GM19239 (cell line): ENCODE results near the gene PHRF1.
A peak's percentile ranks its signal among the peaks of the same experiment; 100 is the strongest.
"Not testable (repeated sequence)": the region's sequence is repeated elsewhere in the genome, so short reads cannot be mapped to it uniquely, and the experiment has no call there.

Source experiments
- DNase-seq: peaks from one replicate; pipeline ENCODE4 v3.0.0; 2011; ENCODE audit warnings: low spot score; ENCODE audit not compliant: insufficient read length
- FAIRE-seq: peaks from 2 replicates; lab custom pipeline; 2011; peaks lifted over from hg19 to GRCh38; lab: Jason Lieb, UNC

The PHRF1 gene

DNA sequence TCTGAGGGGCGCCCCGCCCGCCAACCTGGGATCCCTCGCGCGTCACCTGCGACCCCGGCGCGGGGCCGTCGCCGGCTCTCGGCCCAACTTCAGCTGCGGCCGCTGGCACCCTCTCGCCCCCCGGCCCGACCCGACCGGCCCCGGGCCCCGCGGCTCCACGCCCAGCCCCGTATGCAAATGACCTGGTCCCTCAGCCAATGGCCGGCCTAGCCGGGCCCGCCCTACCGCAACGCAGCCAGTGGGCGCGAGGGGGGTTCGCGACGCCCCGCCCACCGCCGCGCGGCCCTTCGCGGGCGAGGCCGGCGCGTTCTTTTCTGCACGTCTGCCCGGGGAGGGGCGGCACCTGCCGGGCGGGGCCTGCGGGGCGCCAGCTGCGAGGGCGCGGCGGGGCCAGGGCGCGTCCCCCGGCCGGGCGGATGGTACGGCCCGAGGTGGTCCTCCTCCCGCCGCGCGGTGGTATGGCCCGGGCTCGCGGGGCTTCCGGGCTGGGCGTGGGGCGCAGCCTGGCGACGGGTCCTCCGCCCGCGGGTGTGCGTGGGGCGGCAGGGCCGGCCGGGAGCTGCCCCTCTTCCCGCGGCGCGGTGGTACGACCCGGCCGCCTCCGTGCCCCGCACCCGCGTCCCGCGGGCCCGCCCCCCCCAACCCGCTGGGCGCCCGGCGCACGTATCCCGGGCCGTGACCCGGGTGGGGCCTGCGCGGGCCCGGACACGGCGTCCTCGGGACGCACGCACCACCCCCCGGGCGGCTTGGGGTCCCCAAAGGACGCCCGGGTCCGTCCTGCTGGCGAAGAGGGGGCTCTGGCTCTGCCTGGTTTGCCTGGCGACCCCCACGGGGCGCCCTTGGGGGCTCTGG lies 7.7 kb upstream of the PHRF1 start:
- FAIRE-seq (peak; percentile 70), DNase-seq (peak; percentile 100)

DNA sequence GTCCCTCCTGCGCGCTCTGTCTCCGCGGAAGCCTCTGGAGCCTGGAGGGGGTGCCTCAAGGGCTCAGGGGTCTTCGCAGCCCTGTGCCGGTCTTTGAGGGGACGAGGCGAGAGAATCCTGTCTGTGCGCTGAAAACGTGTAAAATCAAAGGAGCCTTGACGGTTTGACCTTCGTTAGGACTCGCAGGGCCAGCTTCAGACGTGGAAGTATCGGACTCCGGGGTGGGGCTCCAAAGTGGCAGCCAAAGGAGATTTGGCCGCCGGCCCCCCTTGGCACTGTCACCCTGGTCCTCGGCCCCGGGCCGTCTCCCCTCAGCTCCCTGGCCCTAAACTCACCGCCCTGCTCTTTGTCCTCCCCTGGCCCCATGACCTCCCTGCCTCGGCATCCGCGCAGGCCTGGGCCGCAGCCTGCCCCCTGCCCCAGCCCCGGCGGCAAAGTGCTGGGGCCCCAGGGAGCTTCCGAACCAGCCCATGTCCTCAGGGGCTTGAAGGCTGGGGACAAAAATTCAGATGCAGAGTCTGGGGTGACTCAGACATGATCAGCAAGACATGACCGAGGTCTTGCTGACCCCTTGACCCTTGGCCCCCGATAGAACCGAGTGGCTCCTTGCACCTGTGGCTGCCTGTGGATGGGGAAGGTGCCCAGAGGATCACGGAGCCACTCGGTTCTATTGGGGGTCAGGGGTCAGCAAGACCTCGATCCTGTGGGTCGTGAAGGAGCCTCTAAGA lies 6.9 kb upstream of the PHRF1 start:
- peak; percentile 63 for FAIRE-seq
- no peak for DNase-seq

DNA sequence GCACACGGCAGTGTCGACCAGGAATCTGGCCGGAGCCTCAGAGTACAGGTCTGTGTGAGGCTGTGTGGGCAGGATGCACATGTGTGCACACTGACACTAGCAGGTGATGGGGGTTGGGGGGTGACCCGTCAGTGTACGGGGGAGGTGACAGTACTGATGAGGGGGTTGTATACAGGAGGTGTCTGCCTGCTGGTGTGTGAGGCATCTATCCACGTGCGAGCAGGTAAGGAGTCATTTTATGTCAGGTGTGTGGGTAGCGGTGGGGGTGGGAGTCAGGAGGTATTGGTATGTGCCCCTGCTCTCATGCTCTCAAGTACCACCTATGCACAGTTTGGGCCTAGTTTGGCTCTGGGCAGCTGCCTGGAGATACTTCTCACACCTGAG lies 4.5 kb upstream of the PHRF1 start:
- DNase-seq (no peak), FAIRE-seq (no peak)

DNA sequence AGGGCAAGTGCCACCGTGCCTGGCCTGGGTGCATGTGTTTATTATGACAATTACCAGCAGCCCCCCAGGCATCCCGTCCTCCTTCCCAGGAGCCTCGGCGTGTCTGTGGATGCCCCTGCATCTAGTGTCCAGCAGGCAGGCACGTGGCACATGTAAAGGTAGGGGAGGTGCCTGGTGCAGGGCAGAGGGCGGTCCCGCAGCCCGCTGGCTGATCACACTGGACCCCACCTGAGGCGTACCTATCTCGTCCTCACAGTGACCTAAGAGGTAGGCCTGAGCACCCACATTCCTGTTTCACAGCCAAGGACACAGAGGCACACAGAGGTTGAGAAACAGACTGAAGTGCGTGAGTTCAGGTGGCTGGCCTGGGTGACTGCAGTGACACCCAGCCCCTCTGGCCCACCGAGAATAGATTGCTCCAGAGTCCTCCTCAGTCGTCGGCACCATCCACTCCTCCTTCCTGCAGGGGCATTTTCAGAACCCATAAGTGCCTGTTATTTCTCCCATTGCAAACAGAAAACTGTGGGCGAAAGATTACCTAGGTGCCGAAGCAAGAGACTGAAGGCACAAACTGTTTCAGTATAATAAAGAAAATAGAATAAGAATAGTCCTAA lies 3.0 kb upstream of the PHRF1 start:
- FAIRE-seq, result no peak
- no peak for DNase-seq

DNA sequence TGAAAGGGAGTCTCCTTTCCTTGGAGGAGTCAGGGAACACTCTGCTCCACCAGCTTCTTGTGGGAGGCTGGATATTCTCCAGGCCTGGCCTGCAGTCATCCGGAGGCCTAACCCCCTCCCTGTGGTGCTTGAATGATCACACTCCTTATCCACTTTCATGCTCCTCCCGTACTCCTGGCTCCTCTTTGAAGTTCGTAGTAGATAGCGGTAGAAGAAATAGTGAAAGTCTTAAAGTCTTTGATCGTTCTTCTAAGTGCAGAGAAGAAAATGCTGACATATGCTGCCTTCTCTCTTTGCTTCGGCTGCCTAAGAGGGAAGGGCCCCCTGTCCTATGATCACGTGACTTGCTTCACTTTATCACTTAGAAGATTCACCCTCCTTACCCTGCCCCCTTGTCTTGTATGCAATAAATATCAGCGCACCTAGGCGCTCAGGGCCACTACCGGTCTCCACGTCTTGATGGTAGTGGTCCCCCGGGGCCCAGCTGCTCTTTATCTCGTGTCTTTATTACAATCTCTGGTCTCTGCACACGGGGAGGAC lies 2.2 kb upstream of the PHRF1 start:
- FAIRE-seq, DNase-seq: not testable (repeated sequence)

DNA sequence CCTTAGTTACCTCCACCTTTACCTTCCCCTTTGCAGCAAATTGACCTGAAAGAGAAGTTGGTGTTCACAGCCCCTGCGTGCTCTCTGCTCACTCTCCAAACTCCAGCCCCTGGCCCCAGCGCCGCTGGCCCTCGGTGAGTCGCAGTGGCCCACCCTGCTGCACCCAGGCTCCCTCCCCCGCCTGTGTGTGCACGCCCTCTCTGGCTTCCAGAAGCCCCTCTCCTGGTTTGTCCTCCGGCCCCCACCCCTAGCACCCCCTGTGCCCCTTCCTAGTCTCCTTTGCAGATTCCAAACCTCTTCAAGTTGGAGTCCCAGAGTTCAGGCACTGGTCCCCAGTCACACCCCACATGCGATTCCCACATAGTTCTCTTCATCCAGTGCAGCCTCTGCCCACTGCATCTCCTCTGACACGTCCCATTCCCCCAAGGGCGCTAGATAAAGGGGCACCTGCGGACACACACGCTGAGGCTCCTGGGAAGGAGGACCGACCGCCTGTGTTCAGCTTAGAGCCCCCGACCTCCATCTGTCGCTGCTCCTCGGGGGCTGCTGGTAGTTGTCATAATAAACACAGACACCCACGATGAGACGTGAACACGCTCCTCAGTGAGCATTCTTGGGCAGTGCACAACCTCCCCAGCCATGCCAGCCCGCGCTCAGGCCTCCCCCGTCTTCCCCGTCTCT lies 1.5 kb upstream of the PHRF1 start:
- DNase-seq, result no peak
- FAIRE-seq, result peak; percentile 67

DNA sequence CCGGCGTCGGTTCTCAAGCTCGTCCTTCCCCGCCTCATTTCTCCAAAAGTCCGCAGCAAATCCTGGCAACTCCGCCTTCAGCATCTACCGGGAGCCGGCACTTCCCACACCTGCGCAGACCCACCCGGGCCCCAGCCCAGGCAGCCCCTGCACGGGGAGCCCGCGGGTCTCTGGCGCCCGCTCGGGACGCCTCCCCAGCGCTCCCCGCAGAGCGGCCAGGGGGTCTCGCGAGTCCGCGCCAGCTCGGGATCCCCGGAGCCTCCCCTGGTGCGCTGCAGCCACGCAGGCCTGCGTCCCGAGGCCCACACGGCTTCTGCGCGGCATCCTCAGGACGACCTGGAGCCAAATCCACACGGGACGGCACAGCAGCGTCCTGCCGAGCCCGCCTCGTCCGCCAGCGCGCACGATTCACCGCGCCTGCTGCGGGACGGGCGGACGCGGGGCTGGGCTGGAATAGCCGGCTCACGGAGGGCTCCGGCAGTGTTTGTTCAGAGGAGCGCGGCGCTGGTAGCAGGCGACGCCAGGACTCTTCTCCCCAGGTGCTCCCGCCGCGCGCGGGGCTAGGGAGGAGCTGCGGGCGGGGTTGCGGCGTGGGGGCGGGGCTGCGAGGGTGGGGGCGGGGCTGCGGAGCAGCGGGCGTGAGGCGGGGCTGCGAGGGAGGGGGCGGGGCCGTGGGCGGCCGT lies 816 bp upstream of the PHRF1 start:
- FAIRE-seq, result no peak
- peak; percentile 77 for DNase-seq

DNA sequence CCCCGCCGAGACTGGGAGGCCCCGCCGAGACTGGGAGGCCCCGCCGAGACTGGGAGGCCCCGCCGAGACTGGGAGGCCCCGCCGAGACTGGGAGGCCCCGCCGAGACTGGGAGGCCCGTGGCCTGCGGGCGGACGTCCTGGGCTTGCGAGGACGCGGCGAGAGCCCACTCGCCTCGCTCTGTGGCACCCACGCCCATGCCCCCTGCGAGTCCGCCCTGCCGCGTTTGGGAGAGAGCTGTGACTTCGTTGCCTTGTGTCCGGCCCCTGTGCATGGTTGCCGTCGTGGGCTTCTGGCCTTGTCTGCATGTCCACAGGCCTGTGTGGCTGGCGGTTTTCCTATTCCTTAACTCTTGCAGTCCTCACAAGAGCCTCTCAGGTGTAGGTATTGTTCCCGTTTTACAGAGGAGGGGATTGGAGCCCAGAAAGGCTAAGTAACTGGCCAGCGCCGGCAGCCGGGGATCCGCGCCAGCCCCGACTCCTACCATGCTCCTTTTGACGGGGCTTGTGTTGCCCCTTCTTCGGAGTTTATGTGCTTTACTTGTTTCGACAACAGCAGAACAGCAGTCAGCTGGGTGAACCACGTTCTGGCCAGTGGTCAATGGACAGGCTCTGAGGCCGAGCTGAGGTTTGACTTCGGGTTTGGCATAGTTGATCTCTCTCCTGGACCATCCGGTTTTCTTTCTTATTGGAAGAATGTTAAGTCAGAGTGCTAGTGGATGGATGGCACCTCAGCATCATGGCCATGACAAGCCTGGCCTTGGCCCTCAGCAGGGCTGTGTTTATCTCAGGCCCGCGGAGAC lies 741 bp downstream of the PHRF1 start:
- no peak for DNase-seq
- peak; percentile 48 for FAIRE-seq

DNA sequence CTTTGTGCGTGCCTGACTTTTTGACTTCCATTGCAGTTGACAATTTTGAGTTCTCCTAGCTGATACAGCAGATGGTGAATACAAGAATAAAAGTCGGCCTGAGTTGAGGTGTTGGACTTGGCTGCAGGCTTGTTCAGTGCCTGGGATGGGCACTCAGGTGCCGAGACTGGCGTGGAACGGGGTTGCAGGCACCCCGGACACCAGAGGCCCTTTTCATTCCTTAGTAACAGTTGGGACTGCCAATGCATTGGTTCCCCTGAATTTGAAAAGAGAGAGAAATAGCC lies 1.3 kb downstream of the PHRF1 start:
- DNase-seq, result no peak
- FAIRE-seq, result no peak

DNA sequence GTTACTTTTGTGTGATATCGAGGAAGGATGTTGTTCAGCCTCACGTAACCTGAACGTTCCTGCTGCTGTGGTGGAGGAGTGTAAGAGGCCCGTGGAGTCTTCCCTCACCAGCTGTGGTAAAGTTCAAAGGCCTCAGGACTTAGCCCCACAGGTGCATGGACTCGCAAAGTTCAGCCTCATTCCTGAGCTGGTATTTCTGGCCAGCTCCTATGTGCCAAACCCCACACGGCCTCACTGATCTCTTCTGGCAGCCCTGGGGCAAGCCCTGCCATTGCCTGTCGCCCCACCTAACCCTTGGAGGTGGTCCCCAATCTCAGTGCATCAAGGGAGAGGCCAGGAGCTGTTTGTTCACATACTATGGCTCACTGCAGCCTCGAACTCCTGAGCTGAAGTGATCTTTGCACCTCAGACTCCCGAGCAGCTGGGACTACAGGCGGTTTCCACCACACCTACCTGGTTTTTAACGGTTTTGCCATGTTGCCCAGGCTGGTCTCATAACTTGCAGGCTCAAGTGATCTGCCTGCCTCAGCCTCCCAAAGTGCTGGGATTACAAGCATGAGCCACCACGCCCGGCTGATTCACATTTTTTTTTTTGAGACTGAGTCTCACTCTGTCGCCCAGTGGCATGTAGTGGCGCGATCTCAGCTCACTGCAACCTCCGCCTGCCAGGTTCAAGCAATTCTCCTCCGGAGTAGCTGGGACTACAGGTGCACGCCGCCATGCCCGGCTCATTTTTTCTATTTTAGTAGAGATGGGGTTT lies 2.2 kb downstream of the PHRF1 start:
- FAIRE-seq, result no peak
- no peak for DNase-seq

DNA sequence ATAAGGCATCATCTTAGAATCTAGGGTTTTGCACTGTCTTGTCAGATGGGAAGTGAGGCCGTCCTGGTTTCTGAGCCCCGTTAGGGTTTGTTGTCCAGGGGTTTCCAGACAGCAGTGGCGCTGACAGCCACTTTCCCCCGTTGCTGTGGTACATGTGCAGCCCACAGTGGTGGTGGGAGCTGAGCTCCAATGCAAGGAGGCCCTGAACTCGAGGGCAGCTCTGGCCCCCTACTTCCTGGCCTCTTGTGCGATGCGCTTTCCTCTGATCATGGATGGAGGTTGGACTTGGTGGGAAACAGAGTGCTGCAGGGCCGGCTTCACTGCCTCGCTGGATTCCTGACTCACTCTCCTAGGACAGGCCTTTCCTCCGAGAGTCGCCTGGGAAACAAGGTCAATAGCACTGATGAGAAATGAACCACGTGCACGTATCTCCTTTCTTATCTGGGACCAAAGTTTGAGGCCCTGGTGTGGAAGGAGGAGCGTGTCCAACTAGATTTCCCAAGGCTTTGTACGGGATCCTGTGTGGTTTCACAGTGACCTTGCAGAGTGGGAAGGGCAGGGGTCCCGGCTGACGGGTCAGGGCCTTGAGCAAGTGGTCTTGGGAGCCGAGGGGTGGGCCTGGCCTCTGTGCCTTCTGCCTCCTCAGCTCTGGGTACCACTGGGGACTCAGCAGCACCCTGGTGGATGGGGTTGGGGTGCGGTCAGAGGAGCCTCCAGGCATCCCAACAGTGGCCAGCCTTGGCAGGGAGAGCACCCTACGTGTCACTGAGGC lies 3.7 kb downstream of the PHRF1 start:
- no peak for DNase-seq
- no peak for FAIRE-seq

DNA sequence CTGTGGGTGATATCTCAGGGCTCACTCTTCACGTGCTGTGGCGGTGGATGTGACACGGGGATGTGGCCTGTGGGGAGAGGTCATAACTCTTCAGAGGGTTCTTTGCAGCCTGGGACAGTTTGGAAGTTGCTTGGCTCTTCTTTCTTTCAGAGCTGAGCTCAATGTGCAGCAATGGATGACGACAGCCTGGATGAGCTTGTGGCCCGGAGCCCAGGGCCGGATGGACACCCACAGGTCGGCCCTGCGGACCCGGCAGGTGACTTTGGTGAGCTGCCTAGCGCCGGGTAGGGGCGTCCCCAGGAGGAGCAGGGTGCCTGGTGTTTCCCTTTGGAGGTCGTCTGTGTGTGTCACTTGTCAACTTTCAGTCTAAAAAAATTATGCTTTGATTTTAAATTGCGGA lies 5.1 kb downstream of the PHRF1 start:
- FAIRE-seq, result no peak
- no peak for DNase-seq

DNA sequence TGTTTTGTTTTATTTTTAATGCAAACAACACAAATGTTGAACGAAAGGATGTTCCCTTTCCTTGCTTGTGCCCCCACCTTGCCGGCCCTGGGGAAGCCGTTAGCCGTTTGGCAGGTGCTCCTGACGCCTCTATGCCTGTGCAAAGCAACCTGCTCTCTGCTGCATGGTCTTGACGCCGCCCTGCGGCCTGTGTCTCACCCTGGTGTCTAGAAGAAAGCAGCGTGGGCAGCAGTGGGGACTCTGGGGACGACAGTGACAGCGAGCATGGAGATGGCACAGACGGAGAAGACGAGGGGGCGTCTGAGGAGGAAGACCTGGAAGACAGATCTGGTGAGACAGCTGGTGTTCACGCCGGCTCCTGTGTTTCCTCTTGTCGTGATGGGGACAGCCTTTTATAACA lies 5.5 kb downstream of the PHRF1 start:
- no peak for FAIRE-seq
- DNase-seq, result no peak

DNA sequence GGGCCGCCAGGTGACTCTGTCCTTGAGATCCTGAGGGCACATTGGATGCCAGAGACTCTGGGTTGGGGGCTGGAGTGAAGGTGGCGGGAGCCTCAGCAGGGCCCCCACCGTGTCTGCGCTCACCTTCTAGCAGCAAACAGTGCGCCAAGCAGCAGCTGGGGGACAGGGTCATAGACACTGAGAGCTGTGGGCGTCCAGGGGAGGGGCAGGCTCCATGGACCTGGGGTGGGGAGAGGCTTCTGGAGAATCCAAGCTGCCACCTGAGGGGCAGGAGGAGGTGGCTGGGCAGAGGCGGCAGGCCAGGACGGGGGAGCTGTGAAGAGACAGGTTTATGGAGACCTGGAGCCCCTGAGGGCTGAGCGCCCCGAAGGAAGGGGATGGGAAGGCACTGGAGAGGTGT lies 8.0 kb downstream of the PHRF1 start:
- FAIRE-seq (no peak), DNase-seq (no peak)

DNA sequence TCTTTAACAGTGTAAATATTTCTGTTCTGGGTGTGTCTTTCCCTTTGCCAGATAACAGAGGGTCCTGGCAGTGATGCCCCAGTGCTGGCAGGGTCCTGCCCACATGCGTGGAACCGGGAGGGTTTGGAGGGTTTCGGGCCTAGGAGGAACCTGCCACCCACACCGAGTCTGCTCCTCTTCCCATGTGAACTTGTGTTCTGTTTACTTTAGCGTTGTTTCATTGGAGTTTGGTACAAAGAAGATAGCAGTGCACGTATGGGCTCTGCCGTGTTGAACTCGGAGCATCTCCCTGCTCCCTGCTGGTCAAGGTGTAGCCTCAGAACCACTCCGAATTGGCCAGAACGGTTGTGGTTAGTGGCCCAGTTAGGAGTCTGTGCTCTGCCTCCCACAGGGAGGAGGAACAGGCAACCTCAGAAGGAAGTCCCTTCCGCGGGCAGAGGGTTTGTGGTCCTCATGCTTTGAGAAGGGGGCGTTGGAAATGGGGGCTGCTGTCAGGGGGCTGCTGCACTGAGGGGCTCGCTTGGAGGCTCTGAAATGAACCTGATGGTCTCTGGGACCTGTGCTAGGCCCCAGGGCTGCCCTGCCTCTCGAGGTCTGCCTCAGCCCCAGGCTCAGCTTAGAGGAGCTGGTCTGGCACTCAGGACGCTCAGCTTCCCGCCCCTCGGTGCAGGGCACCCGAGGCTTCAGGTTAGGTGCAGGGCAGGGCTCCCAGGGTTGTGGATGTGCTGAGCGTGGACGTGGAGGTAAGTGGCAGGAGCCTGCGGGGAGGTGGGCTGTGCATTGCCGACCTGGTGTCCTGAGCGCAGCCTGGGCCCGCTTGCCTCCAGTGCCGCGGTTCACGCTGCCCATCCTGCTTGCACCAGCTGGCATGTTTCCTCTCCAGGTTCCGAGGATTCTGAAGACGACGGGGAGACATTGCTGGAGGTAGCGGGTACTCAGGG lies 10.4 kb downstream of the PHRF1 start:
- no peak for FAIRE-seq
- no peak for DNase-seq

DNA sequence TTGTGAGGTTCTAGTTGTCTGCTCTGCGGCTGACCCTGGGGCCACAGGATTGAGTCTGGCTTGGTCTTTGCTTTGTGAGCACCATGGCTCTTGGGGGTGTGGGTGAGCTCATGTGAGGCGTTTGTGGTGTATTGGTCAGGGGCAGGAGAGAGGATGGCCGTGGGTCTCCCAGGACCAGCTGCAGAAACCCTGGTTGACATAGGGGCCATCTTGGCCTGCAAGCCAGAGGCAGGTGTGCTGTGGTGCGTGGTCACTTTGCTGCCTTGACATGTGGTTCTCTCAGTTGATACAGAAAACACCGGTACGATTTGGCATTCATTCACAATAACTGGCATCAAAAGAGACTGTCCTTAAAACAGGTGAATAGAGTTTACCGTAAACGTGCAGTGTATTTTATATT lies 11.3 kb downstream of the PHRF1 start:
- no peak for FAIRE-seq
- DNase-seq, result no peak

DNA sequence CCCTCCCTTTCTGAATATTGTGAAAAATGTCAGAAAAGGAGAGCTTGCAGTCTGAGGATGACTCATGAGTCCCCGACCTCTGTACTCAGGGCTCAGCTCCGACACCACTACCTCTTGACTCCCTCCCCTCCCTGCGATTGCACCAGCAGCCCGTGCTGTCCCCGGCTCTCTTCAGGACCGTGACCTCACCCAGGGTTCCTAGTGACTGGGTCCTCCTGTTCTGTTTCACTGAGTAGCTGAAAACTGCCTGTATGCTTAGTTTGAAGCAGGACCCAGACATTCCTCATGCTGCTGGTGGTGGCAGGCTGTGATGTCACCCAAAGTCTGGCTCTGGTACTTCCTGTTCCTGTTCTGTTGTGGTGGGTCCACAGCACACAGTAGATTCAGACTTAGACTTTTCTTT lies 11.7 kb downstream of the PHRF1 start:
- FAIRE-seq (no peak), DNase-seq (no peak)
